GM12864 (cell line): ENCODE data around the gene AADAT.
A peak's percentile ranks its signal among the peaks of the same experiment; 100 is the strongest.
"Not testable (repeated sequence)": the region's sequence is repeated elsewhere in the genome, so short reads cannot be mapped to it uniquely, and the experiment has no call there.

Experiments
- DNase-seq: peaks from one replicate; pipeline ENCODE4 v3.0.0-alpha.2; 2011; ENCODE audit warnings: low read depth
- H3K4me3 ChIP-seq: 2 replicates; pipeline ENCODE4 v1.5.1; 2011; ENCODE audit warnings: mild to moderate bottlenecking, low read depth, low read length, control low read depth
- TF ChIP-seq, protein P1 (sequence below): IDR thresholded peaks from 2 replicates; pipeline ENCODE4 v1.5.1; 2011; ENCODE audit warnings: low read depth, mild to moderate bottlenecking, moderate library complexity, low read length, control low read depth, inconsistent platforms; ENCODE audit errors: missing control alignments

Gene AADAT

DNA sequence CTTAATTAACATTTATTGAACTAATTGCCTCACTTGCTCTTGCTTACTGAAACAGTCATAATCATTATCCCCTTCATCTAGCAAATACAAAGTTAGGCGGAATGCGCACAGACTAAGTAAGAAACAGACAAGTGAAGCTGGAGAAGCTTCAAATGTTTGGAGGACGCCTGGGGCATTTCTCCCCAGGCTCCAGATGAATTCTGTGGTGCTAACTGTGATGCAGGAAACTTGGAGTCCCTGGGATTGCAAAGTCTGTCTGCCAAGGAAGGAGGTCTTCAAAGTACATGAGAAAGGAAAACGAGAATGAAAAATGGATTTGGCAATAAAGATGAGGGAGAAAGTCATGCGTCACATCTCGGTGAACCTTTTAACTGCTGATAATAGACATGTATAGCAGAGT is 40.0 kb downstream of the AADAT start:
- no peak for DNase-seq
- TF ChIP-seq, protein P1, sequence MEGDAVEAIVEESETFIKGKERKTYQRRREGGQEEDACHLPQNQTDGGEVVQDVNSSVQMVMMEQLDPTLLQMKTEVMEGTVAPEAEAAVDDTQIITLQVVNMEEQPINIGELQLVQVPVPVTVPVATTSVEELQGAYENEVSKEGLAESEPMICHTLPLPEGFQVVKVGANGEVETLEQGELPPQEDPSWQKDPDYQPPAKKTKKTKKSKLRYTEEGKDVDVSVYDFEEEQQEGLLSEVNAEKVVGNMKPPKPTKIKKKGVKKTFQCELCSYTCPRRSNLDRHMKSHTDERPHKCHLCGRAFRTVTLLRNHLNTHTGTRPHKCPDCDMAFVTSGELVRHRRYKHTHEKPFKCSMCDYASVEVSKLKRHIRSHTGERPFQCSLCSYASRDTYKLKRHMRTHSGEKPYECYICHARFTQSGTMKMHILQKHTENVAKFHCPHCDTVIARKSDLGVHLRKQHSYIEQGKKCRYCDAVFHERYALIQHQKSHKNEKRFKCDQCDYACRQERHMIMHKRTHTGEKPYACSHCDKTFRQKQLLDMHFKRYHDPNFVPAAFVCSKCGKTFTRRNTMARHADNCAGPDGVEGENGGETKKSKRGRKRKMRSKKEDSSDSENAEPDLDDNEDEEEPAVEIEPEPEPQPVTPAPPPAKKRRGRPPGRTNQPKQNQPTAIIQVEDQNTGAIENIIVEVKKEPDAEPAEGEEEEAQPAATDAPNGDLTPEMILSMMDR = no peak
- H3K4me3 ChIP-seq = no peak overlapping the region

DNA sequence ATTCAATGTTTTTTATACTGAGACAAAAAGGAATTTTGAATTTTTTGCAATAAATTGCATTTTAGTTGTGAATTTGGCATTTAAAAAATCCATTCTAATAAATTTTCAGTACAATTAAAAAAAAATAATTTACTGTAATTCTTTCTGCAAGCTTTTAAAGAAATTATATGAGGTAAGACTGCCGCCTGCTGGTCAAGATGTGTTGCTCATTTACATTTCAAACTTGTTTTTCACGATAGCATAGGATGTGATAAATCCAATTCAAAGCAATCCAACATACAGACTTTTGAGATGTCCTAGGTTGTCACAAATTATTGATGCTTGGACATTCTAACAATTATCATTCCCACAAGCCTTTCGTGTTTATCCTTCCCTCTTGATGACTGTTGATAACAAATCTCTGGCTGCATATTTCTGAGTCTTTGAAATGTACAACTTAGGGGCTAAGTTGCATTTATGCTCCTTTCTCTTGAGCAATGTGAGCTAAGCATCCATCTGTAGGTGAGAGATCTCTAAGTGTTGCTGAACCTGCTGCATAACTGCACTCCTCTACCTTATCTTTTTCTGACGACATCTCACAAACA is 41.9 kb downstream of the AADAT start:
- no peak overlapping the region for H3K4me3 ChIP-seq
- DNase-seq = no peak
- TF ChIP-seq, protein P1 = peak; percentile 61

DNA sequence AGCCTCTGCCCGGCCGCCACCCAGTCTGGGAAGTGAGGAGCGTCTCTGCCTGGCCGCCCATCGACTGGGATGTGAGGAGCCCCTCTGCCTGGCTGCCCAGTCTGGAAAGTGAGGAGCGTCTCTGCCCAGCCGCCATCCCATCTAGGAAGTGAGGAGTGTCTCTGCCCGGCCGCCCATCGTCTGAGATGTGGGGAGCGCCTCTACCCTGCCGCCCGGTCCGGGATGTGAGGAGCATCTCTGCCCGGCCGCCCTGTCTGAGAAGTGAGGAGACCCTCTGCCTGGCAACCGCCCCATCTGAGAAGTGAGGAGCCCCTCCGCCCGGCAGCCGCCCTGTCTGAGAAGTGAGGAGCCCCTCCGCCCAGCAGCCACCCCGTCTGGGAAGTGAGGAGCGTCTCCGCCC is 43.6 kb downstream of the AADAT start:
- not testable (repeated sequence) for H3K4me3 ChIP-seq, DNase-seq

DNA sequence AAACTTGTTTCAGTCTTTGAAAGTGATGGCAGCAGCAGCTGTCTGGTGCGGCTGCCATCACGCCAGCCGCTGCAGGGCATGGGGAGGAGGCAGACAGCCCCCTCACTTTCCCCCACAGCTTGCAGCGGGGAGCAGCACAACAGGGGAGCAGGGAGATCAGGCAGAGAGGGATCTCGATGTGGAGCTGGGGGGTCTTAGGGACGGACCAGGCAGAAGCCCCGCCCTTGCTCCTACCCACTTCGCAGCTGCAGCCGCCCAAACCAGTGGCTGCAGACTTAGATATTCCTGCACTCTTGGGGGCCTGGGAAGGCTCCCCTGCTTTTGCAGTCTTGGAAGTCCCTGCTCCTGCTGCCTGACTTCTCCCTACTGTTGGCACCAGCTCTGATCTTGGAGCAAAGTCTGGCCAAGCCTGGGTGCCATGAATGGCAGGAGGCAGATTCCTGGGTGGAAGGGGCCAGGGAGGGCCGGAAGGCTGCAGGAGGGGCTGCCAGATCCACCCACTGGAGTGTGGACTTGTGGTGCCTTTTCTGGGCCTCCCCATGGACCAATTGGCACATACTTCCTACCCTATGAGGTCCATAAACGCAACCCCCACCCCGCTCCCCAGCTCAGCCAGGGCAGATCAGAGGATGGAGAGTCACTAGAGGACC is 49.6 kb downstream of the AADAT start:
- no peak overlapping the region for H3K4me3 ChIP-seq
- TF ChIP-seq, protein P1 = no peak

DNA sequence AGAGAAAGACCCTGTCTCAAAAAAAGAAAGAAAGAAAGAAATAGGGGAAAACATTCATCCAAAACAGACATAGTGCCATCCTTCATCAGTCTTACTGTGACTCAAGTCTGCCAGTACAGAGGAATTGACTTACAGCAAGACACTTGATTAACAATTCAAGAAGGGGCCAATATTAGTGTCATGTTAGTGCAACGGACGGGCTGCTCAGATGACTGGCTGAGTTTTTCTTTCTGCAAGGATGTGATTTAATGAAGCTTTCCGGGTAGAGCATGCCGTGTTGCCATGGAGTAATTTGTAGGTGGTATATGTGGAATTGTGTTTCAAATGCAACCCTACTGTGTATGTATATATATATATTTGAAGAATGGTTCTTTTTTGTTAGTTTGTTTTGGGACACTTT is 51.0 kb downstream of the AADAT start:
- DNase-seq = no peak

More for the DNA sequence above, 49.6 kb downstream of the AADAT start:
- DNase-seq = no peak

DNA sequence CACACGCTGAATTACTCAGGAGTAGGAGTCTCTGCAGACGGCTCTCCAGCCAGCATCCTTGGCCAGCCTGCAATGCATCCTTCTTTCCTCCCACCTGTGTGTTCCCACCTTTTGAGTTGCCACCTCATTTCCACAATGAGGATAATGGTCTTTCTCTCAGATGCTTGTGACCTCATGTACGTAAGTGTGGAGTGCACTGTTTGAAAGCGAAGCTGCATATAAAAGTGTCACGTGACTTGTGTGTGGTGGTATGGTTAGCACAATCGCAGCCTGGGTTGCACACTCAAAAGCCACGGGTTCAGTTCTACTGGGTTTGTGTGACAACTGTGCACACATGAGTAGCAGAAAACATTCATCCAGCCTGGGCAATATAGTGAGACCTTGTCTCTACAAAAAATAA is 51.5 kb downstream of the AADAT start:
- no peak overlapping the region for H3K4me3 ChIP-seq
- TF ChIP-seq, protein P1 = no peak
- no peak for DNase-seq

More for the DNA sequence above, 51.0 kb downstream of the AADAT start:
- TF ChIP-seq, protein P1 = no peak
- H3K4me3 ChIP-seq = no peak overlapping the region

DNA sequence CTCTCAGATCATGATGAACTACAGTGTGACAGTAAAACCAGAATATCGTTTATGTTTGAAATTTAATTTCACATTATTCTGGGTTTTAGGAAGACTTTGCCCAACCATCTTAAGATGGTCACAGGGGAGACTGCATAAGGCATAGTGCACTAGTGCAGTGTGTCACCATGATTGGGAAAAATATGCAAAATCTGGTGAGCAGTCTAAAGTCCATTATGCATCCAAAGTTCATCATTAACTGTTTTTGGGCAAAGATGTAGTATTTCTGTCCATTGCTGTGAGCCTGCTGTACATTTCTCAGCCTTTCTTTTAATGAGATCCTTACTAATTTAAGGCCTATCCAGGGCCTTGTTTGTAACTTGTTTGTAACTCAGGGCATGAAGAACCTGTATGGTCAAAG is 52.3 kb downstream of the AADAT start:
- no peak for DNase-seq
- TF ChIP-seq, protein P1 = no peak
- H3K4me3 ChIP-seq = no peak overlapping the region
